Omental fat pad (tissue), 4 donors: ENCODE data around the gene NCOA4. TPM values are rescaled to one million over a fixed set of nuclear protein-coding genes. Genes with fewer than 3 reads are reported as not detected.
"Not testable (repeated sequence)": the region's sequence is repeated elsewhere in the genome, so short reads cannot be mapped to it uniquely, and the experiment has no call there.

Experiments used
- ATAC-seq: fragments of 150-250 bp; one replicate; pipeline ENCODE4 v1.9.1; 2016; ENCODE audit warnings: mild to moderate bottlenecking, moderate library complexity; ENCODE audit not compliant: low FRiP score
- DNase-seq: peaks from one replicate; pipeline ENCODE4 v3.0.0-alpha.2; 2019; ENCODE audit warnings: low spot score
- CTCF ChIP-seq, 3 donors: fragments of 450-650 bp; IDR thresholded peaks; one replicate each; pipeline ENCODE4 v1.5.1; 2016 to 2017; ENCODE audit warnings: antibody characterized with exemption in 3 of 3, mild to moderate bottlenecking in 3 of 3, moderate library complexity in 2 of 3
- total RNA-seq, 4 donors: library from RNA; depleted of rRNA; stranded (reverse); fragments of >200 nt; gene quantifications; one replicate each; pipeline ENCODE4 v1.1.0, GENCODE V29; 2016

The NCOA4 gene
- total RNA-seq, 4 donors from 2014 or later, result 145 to 161 (median 154) TPM

GRCh38 chr10:46062723-46063428 lies 32.5 kb upstream of the NCOA4 start:
- ATAC-seq, result no peak
- DNase-seq, result no peak
- TF ChIP-seq CTCF (IDR thresholded peaks at IDR 0.05), result no peak

GRCh38 chr10:46060706-46061105 lies 30.3 kb upstream of the NCOA4 start:
- TF ChIP-seq CTCF (IDR thresholded peaks at IDR 0.05), result no peak
- DNase-seq, result no peak
- no peak for ATAC-seq

GRCh38 chr10:46057927-46058326 lies 27.5 kb upstream of the NCOA4 start:
- DNase-seq, result not testable (repeated sequence)

GRCh38 chr10:46057038-46057437 lies 26.6 kb upstream of the NCOA4 start:
- no peak for DNase-seq
- TF ChIP-seq CTCF (IDR thresholded peaks at IDR 0.05), result no peak
- ATAC-seq, result no peak

More at GRCh38 chr10:46057927-46058326, 27.5 kb upstream of the NCOA4 start:
- not testable (repeated sequence) for ATAC-seq

GRCh38 chr10:46055771-46056170 lies 25.3 kb upstream of the NCOA4 start:
- DNase-seq (no peak), ATAC-seq (no peak)
- no peak for TF ChIP-seq CTCF (IDR thresholded peaks at IDR 0.05)

GRCh38 chr10:46053534-46054434 lies 23.4 kb upstream of the NCOA4 start:
- ATAC-seq, result no peak
- no peak for TF ChIP-seq CTCF (IDR thresholded peaks at IDR 0.05)
- no peak for DNase-seq

- no peak for TF ChIP-seq CTCF (IDR thresholded peaks at IDR 0.05)
- no peak for DNase-seq
- no peak for ATAC-seq
These were observed 22.5 kb upstream of the NCOA4 start for GRCh38 chr10:46052791-46053375.
